Measurements from ENCODE around the gene PSD.
A peak's percentile ranks its signal among the peaks of the same experiment; 100 is the strongest.

Gene PSD

GRCh38 chr10:102354451-102354850, 64.1 kb downstream of the PSD start:
- Histone ChIP-seq H3K79me1 (ENCODE audit: low read depth, low read length) (no peaks in the 10 kb centered on the region), H3K18ac (ENCODE audit: low read length) (no peak overlapping the region), H3K4ac (ENCODE audit: low read length) (no peak overlapping the region), H3K27ac (replicated peaks; ENCODE audit: low read length) (no peak overlapping the region), H2BK5ac (ENCODE audit: low read length) (no peak overlapping the region), H4K8ac (ENCODE audit: low read depth, low read length) (no peak overlapping the region), H3K4me2 (ENCODE audit: insufficient read depth, low read length, poor library complexity, severe bottlenecking) (no peak overlapping the region), H2AFZ (ENCODE audit: low read length) (no peak overlapping the region), H3K9me3 (replicated peaks in 1 of 2; ENCODE audit: control insufficient read depth in 2 of 2, insufficient read depth in 1 of 2, low read depth in 1 of 2, low read length in 2 of 2) (no peaks in the 10 kb centered on the region), H2BK120ac (ENCODE audit: low read depth, low read length) (no peak overlapping the region), H3K4me3 (ENCODE audit: low read length in 2 of 2) (no peak overlapping the region), H3K27me3 (ENCODE audit: control insufficient read depth in 3 of 3, insufficient read depth in 3 of 3, low read depth in 1 of 3, low read length in 3 of 3) (no peaks in the 10 kb centered on the region), H3K9ac (ENCODE audit: low read depth, low read length, poor library complexity) (no peak overlapping the region), H2AK5ac (ENCODE audit: low read depth, low read length) (no peak overlapping the region), H3K14ac (ENCODE audit: low read length) (no peak overlapping the region), H3K36me3 (replicated peaks in 1 of 2; ENCODE audit: control insufficient read depth in 2 of 2, insufficient read depth in 2 of 2, low read length in 2 of 2) (peaks cover 45 to 78% of the 10 kb centered on the region in 2 donors), H3K4me1 (ENCODE audit: control insufficient read depth in 2 of 2, insufficient read depth in 1 of 2, low read depth in 1 of 2, low read length in 2 of 2) (no peaks in the 10 kb centered on the region), H2BK15ac (ENCODE audit: low read length) (no peak overlapping the region), H4K91ac (ENCODE audit: low read depth, low read length, poor library complexity) (no peak overlapping the region), H3K23ac (ENCODE audit: low read depth, low read length, poor library complexity) (no peak overlapping the region), H2BK12ac (ENCODE audit: low read length) (no peak overlapping the region)
- no CpG with 5 or more reads among the region's 3 CpGs for WGBS, 2 donors (ENCODE audit: extremely low coverage in 2 of 2, insufficient read length in 2 of 2, insufficient replicate concordance in 1 of 2)
- DNase-seq (ENCODE audit: low spot score) = no peak

Small RNAs within 50 kb of the gene (small RNA-seq; reads per million reads assigned to genes)
- gene MIR146B (ENCODE audit: insufficient read depth) = 1,507 reads per million, percentile 99 among the genes with 10 or more reads in this experiment
